SU-DHL-6 (cell line): Measurements from ENCODE around the gene GNS.

Source experiments
- H2AFZ ChIP-seq: fragments of 200-600 bp; sonication (generic); 2 replicates; pipeline ENCODE4 v1.6.1; 2014; ENCODE audit warnings: low read depth, mild to moderate bottlenecking, moderate library complexity, mixed read lengths, antibody characterized with exemption, low read length; ENCODE audit not compliant: severe bottlenecking
- H3F3A ChIP-seq: fragments of 200-600 bp; shearing (Covaris generic); 2 replicates; pipeline ENCODE4 v1.6.0; 2016; ENCODE audit warnings: antibody characterized with exemption, mild to moderate bottlenecking; ENCODE audit not compliant: insufficient read depth
- H3K27ac ChIP-seq: fragments of 200-600 bp; sonication (generic); 2 replicates; pipeline ENCODE4 v1.5.1; 2016; ENCODE audit warnings: low read depth, mild to moderate bottlenecking, low read length, moderate library complexity, mixed read lengths
- H3K27me3 ChIP-seq: fragments of 200-600 bp; sonication (generic), shearing (Covaris generic); 2 replicates; pipeline ENCODE4 v1.6.0; 2014; ENCODE audit warnings: mild to moderate bottlenecking, low read length
- H3K36me3 ChIP-seq: fragments of 200-600 bp; sonication (generic); 2 replicates; pipeline ENCODE4 v1.6.1; 2014; ENCODE audit warnings: mild to moderate bottlenecking, low read length, mixed read lengths
- H3K4me2 ChIP-seq: fragments of 300-600, 200-600 bp; shearing (Covaris generic), sonication (generic); 2 replicates; pipeline ENCODE4 v1.6.0; 2014; ENCODE audit warnings: low read length, low read depth, mild to moderate bottlenecking; ENCODE audit not compliant: poor library complexity, severe bottlenecking
- H3K4me3 ChIP-seq: fragments of 200-600 bp; sonication (generic); 2 replicates; pipeline ENCODE4 v1.5.1; 2014; ENCODE audit warnings: antibody characterized with exemption, low read length, mild to moderate bottlenecking, mixed read lengths; ENCODE audit not compliant: insufficient read depth, poor library complexity, severe bottlenecking
- H3K79me2 ChIP-seq: fragments of 200-600 bp; sonication (generic); 2 replicates; pipeline ENCODE4 v1.6.1; 2014; ENCODE audit warnings: mild to moderate bottlenecking, low read length, moderate library complexity; ENCODE audit not compliant: insufficient read depth
- H3K9ac ChIP-seq: fragments of 200-600 bp; sonication (generic); 2 replicates; pipeline ENCODE4 v1.7.0; 2014; ENCODE audit warnings: mild to moderate bottlenecking, low read length
- H3K9me2 ChIP-seq: fragments of 200-600 bp; sonication (generic); replicated peaks from 2 replicates; pipeline ENCODE4 v1.6.1; 2014; ENCODE audit warnings: low read length; ENCODE audit not compliant: insufficient read depth
- H3K9me3 ChIP-seq: fragments of 200-600 bp; sonication (generic); 2 replicates; pipeline ENCODE4 v1.6.1; 2014; ENCODE audit warnings: low read length, mixed read lengths; ENCODE audit not compliant: insufficient read depth
- H4K20me1 ChIP-seq: fragments of 200-600 bp; sonication (generic); 2 replicates; pipeline ENCODE4 v1.6.1; 2014; ENCODE audit warnings: low read depth, mild to moderate bottlenecking, antibody characterized with exemption, low read length, moderate library complexity, mixed read lengths
- CTCF ChIP-seq: fragments of 200-600 bp; sonication (generic); IDR thresholded peaks from one replicate; pipeline ENCODE4 v1.5.1; 2017; ENCODE audit warnings: antibody characterized with exemption, mild to moderate bottlenecking, low read length, moderate library complexity; ENCODE audit not compliant: insufficient read depth, poor library complexity, severe bottlenecking
- EZH2phosphoT487 ChIP-seq: fragments of 200-600 bp; sonication (generic), shearing (Covaris generic); conservative IDR thresholded peaks from 2 replicates; pipeline ENCODE4 v1.6.1; 2018; ENCODE audit warnings: mild to moderate bottlenecking, antibody characterized with exemption, low read length, moderate library complexity, mixed read lengths

GNS gene

GRCh38 chr12:64739778-64740177, 19.4 kb downstream of the GNS start:
- Histone ChIP-seq H3F3A (no peaks in the 10 kb centered on the region), H3K9me3 (no peaks in the 10 kb centered on the region), H3K9me2 (no peaks in the 10 kb centered on the region), H3K4me2 (no peak overlapping the region), H3K36me3 (peaks cover 11% of the 10 kb centered on the region; the same call in 1 of the 2 replicates), H3K79me2 (no peaks in the 10 kb centered on the region), H3K4me3 (no peak overlapping the region), H3K9ac (no peak overlapping the region), H3K27ac (no peak overlapping the region), H3K27me3 (no peaks in the 10 kb centered on the region), H4K20me1 (no peaks in the 10 kb centered on the region), H2AFZ (no peak overlapping the region)
- TF ChIP-seq EZH2phosphoT487 (no peak), CTCF (no peak)

DNA sequence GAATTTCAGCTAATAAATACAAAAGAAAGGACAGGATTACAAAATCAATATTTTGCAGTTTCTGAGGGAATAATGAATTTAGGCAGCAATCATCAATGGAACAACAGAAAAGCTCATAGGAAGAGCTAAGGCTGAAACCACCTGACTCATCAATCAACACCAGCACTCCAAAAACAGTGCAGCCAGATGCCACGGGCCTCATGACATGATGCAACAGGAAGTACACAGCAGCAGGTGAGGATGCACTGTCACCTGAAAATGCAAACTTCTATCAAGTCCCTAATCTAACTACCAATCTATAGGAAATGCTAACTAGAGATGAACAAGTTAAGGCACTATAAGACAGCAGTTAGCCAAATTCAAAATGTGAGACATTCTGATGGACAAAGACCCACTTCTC, 21.7 kb downstream of the GNS start:
- Histone ChIP-seq H3F3A (no peaks in the 10 kb centered on the region), H3K9ac (no peak overlapping the region), H3K4me3 (no peak overlapping the region), H4K20me1 (no peaks in the 10 kb centered on the region), H3K36me3 (no peaks in the 10 kb centered on the region), H3K9me3 (no peaks in the 10 kb centered on the region), H3K27me3 (no peaks in the 10 kb centered on the region), H3K4me2 (no peak overlapping the region), H2AFZ (no peak overlapping the region), H3K9me2 (no peaks in the 10 kb centered on the region), H3K27ac (no peak overlapping the region), H3K79me2 (no peaks in the 10 kb centered on the region)
- no peak for TF ChIP-seq EZH2phosphoT487

DNA sequence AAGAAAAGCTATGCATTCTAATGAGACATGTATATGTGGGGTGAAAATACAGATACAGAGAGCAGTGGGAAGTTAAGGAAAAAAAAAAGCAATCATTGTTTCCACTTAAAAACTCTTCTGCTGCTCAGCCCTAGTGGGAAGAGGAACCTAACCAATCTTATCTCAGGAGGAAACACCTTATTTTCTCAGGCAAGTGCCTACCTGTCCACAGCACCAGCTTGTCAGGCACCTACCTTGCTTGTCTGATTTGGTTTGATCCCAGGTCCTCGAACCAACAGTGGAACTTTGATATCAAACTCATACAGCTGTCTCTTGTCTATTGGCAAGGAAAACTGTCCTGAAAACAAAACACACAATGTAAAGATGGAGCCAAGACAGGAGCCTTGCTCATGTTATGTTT, 22.4 kb downstream of the GNS start:
- Histone ChIP-seq H3K27me3 (no peaks in the 10 kb centered on the region), H3K9ac (no peak overlapping the region), H3K79me2 (no peaks in the 10 kb centered on the region), H3K9me3 (no peaks in the 10 kb centered on the region), H3K4me2 (no peak overlapping the region), H2AFZ (no peak overlapping the region), H3F3A (no peaks in the 10 kb centered on the region), H4K20me1 (no peaks in the 10 kb centered on the region), H3K27ac (no peak overlapping the region), H3K4me3 (no peak overlapping the region), H3K36me3 (no peaks in the 10 kb centered on the region), H3K9me2 (no peaks in the 10 kb centered on the region)
- no peak for TF ChIP-seq EZH2phosphoT487

DNA sequence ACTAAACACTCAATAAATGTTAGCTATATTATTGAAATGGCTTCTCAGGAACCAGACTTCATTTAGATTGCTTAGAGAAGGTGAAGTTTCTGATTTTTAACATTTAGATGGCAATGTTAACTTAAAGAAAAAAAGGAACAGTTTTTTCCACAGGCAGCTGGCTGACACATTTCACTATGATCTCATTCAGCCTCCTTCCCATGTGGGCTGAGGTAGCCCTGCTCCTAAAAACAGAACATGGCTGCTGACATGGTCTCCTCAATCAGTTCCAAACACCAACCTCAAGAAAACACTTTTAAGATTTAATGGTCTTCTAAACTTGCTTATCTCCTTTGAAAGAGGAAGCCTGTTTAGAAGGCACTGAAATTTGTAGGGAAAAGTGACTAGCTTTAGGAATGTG, 23.8 kb downstream of the GNS start:
- Histone ChIP-seq H3K9me3 (no peaks in the 10 kb centered on the region), H3K27ac (no peak overlapping the region), H2AFZ (no peak overlapping the region), H3K4me3 (no peak overlapping the region), H3F3A (no peaks in the 10 kb centered on the region), H4K20me1 (no peaks in the 10 kb centered on the region), H3K27me3 (no peaks in the 10 kb centered on the region), H3K4me2 (no peak overlapping the region), H3K36me3 (no peaks in the 10 kb centered on the region), H3K79me2 (no peaks in the 10 kb centered on the region), H3K9me2 (no peaks in the 10 kb centered on the region), H3K9ac (no peak overlapping the region)
- no peak for TF ChIP-seq CTCF
- TF ChIP-seq EZH2phosphoT487 = no peak
